AG10803 (cell line): ENCODE results near the gene UTP11.

Source experiments
- DNase-seq: peaks from one replicate; pipeline ENCODE4 v3.0.0; 2010; ENCODE audit warnings: low read depth
- H3K4me3 ChIP-seq: 2 replicates; pipeline ENCODE4 v1.5.1; 2011; ENCODE audit warnings: mild to moderate bottlenecking, low read length, control low read depth
- CTCF ChIP-seq: conservative IDR thresholded peaks from 2 replicates; pipeline ENCODE4 v1.5.1; 2011; ENCODE audit warnings: mild to moderate bottlenecking, low read length, control low read depth, inconsistent platforms

The UTP11 gene

DNA sequence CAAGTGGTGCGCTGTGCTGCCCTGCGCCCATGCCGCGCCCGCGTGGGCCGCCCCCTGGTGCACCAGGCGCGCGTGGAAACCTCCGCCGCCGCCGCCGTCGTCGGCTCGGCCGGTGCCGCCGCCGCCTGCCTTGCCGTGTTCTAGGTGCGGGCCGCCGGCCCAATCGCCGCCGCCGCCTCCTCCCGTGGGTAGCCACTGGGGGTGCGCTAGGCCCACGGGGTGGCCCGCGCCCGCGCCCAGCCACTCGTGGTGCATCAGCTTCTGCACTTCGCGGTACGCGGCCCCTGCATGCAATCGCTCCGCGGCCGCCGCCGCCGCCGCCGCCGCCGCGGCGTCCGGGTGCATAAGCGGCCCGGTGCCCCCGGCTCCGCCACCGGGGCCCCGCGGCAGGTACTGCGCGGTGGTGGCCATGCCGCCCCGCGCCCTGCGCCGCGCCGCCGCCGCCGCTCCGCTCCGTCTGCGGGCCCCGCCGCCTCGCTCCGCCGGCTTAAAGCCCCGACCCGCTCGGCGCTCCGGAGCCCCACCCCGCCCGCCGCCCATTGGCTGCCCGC, 33.9 kb downstream of the UTP11 start, which contains the start of gene POU3F1:
Gene POU3F1 (minus strand): TSS at position 461 of the 551 bp plus-strand sequence. CDS start 50 bp downstream, at position 411.
- peak within 1 kb of the TSS; percentile 53 for H3K4me3 ChIP-seq
- TF ChIP-seq CTCF, result no peak
- no peak for DNase-seq

DNA sequence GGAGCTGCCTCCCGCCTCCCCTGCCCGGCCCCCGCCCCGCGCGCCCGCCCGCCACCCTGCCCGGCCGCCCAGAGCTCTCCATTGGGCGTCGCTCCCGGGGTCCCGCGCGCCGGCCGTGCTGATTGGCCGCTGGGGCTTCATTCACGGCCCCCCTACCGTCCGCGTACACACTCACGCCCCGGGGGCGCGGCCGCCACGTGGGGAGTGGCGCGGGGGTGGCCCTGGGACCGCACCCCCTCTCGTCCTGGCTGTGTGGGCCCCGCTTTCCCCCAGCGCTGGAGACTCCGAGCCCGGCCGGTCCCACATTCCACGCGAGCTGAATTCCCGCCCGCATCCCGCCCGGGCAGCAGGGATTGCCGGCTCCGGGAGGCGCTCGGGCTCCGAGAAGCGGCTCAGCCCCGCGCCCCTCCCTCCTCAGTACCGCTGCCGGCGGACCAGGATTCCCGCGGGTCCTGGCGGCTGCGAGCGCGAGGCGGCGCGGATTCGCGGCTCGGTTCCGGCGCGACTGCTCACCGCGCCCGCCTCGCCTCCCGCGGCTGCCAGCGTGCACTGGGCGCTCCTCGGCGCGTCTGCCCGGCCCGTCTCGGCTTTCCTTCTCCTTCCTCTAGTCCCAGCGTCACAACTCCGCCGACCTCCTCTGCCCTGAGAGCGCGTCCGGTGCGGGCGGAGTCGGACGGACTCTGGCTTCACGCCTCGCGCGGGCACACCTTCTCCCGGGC, 34.5 kb downstream of the UTP11 start:
- DNase-seq, result peak; percentile 73
- no peak for TF ChIP-seq CTCF
- peak overlapping the region; percentile 53 for H3K4me3 ChIP-seq

- TF ChIP-seq CTCF, result no peak
- DNase-seq, result peak; percentile 40
- peak overlapping the region; percentile 53 for H3K4me3 ChIP-seq
These were observed 35.1 kb downstream of the UTP11 start for GRCh38 chr1:38047603-38048141.

- TF ChIP-seq CTCF, result no peak
- H3K4me3 ChIP-seq, result no peak overlapping the region
- DNase-seq, result no peak
These were observed 38.0 kb downstream of the UTP11 start for GRCh38 chr1:38050397-38051078.

DNA sequence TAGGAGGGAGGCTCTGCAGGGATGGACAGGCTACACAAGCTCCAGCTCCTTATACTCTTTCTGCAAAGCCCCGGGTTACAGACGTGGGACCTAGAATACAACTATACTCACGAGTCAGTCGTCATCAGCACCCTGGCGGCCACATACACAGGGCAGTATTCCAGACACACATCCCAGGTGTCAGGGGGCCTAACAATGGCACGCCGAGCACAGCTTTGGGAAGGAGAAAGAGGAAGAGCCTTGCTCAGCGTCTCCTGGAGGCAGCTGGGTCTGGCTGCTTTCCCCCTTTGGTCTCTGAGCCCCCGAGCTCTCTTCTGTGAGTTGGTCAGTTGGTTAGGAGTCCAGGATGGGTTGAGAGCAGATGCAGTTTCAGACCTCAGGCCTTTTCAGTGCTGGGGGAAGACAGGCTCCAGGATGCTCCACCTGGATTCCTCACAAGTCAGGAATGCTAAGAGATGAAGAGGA, 38.6 kb downstream of the UTP11 start:
- no peak for TF ChIP-seq CTCF
- no peak overlapping the region for H3K4me3 ChIP-seq
- DNase-seq, result no peak

DNA sequence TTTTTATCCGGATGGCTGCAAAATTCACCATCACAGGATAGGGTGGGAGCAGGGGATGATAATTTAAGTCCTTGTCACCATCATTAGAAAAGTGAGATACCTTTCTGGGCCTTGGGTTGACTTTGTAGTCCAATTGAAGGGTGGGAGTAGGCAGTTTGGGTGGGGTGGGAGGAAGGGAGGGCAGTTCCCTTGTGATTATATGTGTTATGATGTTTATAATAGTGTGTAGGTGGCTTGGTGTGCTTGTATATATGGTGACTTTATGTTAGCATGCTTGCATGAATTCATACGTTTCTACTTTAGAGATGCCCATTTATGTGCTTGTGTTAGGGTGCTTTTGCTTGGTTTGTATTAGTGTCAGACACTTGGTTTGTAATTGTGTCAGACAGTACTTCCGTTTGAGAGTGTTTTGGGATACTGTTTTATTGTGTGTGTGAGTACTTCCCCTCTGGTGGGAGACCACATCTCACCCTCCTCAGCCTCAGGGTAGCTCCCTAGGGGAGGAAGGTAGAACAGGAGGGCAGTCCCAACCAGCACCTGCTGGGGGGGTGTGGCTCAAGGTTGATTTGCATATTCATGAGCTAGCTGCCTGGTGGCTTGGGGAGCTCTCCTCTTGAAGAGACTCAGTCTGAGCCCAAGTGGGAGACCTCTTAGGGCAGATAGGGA, 40.3 kb downstream of the UTP11 start:
- no peak overlapping the region for H3K4me3 ChIP-seq
- no peak for TF ChIP-seq CTCF
- DNase-seq, result no peak
